Mesenchymal stem cell (in vitro differentiated cells and primary cell): ENCODE measurements around the gene ZKSCAN3.

Source experiments
- DNase-seq: peaks from one replicate; pipeline ENCODE4 v3.0.0-alpha.2; 2013
- H2AFZ ChIP-seq: one replicate; pipeline ENCODE4 v1.6.1; 2013; ENCODE audit warnings: low read depth, mild to moderate bottlenecking, control low read depth, inconsistent platforms, low read length, moderate library complexity
- H2AK5ac ChIP-seq: 2 replicates; pipeline ENCODE4 v1.6.1; 2013; ENCODE audit warnings: low read length, moderate library complexity, mild to moderate bottlenecking, inconsistent platforms; ENCODE audit not compliant: severe bottlenecking
- H2BK120ac ChIP-seq: one replicate; pipeline ENCODE4 v1.6.1; 2013; ENCODE audit warnings: low read depth, mild to moderate bottlenecking, inconsistent platforms, low read length, moderate library complexity
- H2BK12ac ChIP-seq, 2 experiments: one replicate each; pipeline ENCODE4 v1.6.1; 2013; ENCODE audit warnings: inconsistent platforms in 2 of 2, low read length in 2 of 2, mild to moderate bottlenecking in 2 of 2, moderate library complexity in 2 of 2, control low read depth in 1 of 2
- H2BK15ac ChIP-seq: one replicate; pipeline ENCODE4 v1.6.1; 2013; ENCODE audit warnings: mild to moderate bottlenecking, low read depth, inconsistent platforms; ENCODE audit not compliant: poor library complexity, severe bottlenecking
- H2BK5ac ChIP-seq: 2 replicates; pipeline ENCODE4 v1.6.1; 2013; ENCODE audit warnings: low read depth, mild to moderate bottlenecking, low read length, control low read depth, inconsistent platforms; ENCODE audit not compliant: poor library complexity, severe bottlenecking
- H3K14ac ChIP-seq, 2 experiments: one replicate each; pipeline ENCODE4 v1.6.1; 2013; ENCODE audit warnings: inconsistent platforms in 2 of 2, low read length in 2 of 2, control low read depth in 1 of 2, mild to moderate bottlenecking in 1 of 2, moderate library complexity in 1 of 2
- H3K18ac ChIP-seq, 2 experiments: one replicate each; pipeline ENCODE4 v1.6.1; 2013; ENCODE audit warnings: inconsistent platforms in 2 of 2, low read length in 2 of 2, control low read depth in 1 of 2, low read depth in 1 of 2, mild to moderate bottlenecking in 1 of 2
- H3K23ac ChIP-seq, 2 experiments: one replicate each; pipeline ENCODE4 v1.6.1; 2013; ENCODE audit warnings: inconsistent platforms in 2 of 2, low read length in 2 of 2, mild to moderate bottlenecking in 2 of 2, moderate library complexity in 2 of 2, control low read depth in 1 of 2
- H3K27ac ChIP-seq: 2 replicates; pipeline ENCODE4 v1.5.1; 2013; ENCODE audit warnings: mild to moderate bottlenecking, moderate library complexity, low read length, control low read depth, inconsistent platforms; ENCODE audit not compliant: poor library complexity, severe bottlenecking
- H3K27me3 ChIP-seq, 2 experiments: 2 replicates each; pipeline versions ENCODE4 v1.6.1 to v1.7.0; 2013; ENCODE audit warnings: low read length in 2 of 2, mild to moderate bottlenecking in 2 of 2, moderate library complexity in 2 of 2, control low read depth in 1 of 2, inconsistent platforms in 1 of 2; ENCODE audit not compliant: control insufficient read depth in 1 of 2, insufficient read depth in 1 of 2
- H3K36me3 ChIP-seq, 2 experiments: 2 replicates each; pipeline versions ENCODE4 v1.6.1 to v1.7.0; 2013; ENCODE audit warnings: low read length in 2 of 2, control low read depth in 1 of 2, inconsistent platforms in 1 of 2, low read depth in 1 of 2, mild to moderate bottlenecking in 1 of 2; ENCODE audit not compliant: insufficient read depth in 2 of 2, control insufficient read depth in 1 of 2
- H3K4ac ChIP-seq, 2 experiments: one replicate each; pipeline ENCODE4 v1.6.1; 2013; ENCODE audit warnings: inconsistent platforms in 2 of 2, low read length in 2 of 2, mild to moderate bottlenecking in 2 of 2, moderate library complexity in 2 of 2, control low read depth in 1 of 2, low read depth in 1 of 2
- H3K4me1 ChIP-seq: 2 replicates; pipeline ENCODE4 v1.6.1; 2013; ENCODE audit warnings: low read depth, low read length, control low read depth; ENCODE audit not compliant: control insufficient read depth, insufficient read depth
- H3K4me2 ChIP-seq: 2 replicates; pipeline ENCODE4 v1.6.1; 2013; ENCODE audit warnings: low read length, mild to moderate bottlenecking, inconsistent platforms; ENCODE audit not compliant: poor library complexity, severe bottlenecking
- H3K4me3 ChIP-seq, 2 experiments: 2 replicates each; pipeline versions ENCODE4 v1.5.1 to v1.7.0; 2013; ENCODE audit warnings: low read length in 2 of 2, mild to moderate bottlenecking in 2 of 2, control low read depth in 1 of 2, low read depth in 1 of 2; ENCODE audit not compliant: insufficient read depth in 1 of 2
- H3K79me1 ChIP-seq: replicated peaks from 2 replicates; pipeline ENCODE4 v1.6.1; 2013; ENCODE audit warnings: mild to moderate bottlenecking, control low read depth, low read length, inconsistent platforms; ENCODE audit not compliant: poor library complexity, severe bottlenecking
- H3K9ac ChIP-seq: 2 replicates; pipeline ENCODE4 v1.7.0; 2013; ENCODE audit warnings: mild to moderate bottlenecking, low read length, moderate library complexity
- H3K9me3 ChIP-seq: 2 replicates; pipeline ENCODE4 v1.7.0; 2013; ENCODE audit warnings: mild to moderate bottlenecking, low read length; ENCODE audit not compliant: control insufficient read depth
- H4K8ac ChIP-seq: one replicate; pipeline ENCODE4 v1.6.1; 2013; ENCODE audit warnings: inconsistent platforms, mild to moderate bottlenecking, low read length, moderate library complexity
- H4K91ac ChIP-seq: one replicate; pipeline ENCODE4 v1.6.1; 2013; ENCODE audit warnings: mild to moderate bottlenecking, low read length, inconsistent platforms
- WGBS: methylation state at CpG from one replicate; pipeline ENCODE4 v1.1.7; 2013; ENCODE audit warnings: mixed read lengths; 5-methylcytosine and 5-hydroxymethylcytosine counted together

The ZKSCAN3 gene

GRCh38 chr6:28333599-28334018, 16.1 kb upstream of the ZKSCAN3 start:
- Histone ChIP-seq H4K91ac (no peak overlapping the region), H3K14ac (no peak overlapping the region), H3K4ac (no peak overlapping the region), H2BK5ac (no peak overlapping the region), H3K4me3 (no peak overlapping the region), H2AFZ (no peak overlapping the region), H4K8ac (no peak overlapping the region), H3K9ac (no peak overlapping the region), H3K23ac (peak overlapping the region in 1 of 2 experiments; percentile 29), H3K4me2 (no peak overlapping the region), H3K4me1 (peaks cover 3% of the 10 kb centered on the region), H3K18ac (no peak overlapping the region), H3K27me3 (no peaks in the 10 kb centered on the region), H2BK120ac (no peak overlapping the region), H2BK12ac (no peak overlapping the region), H2BK15ac (no peak overlapping the region), H3K9me3 (peaks cover 4% of the 10 kb centered on the region), H3K27ac (no peak overlapping the region), H3K36me3 (no peaks in the 10 kb centered on the region), H2AK5ac (peak overlapping the region; percentile 1), H3K79me1 (peaks cover 2% of the 10 kb centered on the region)
- WGBS: 100% methylated on average over 1 of the region's 1 CpG
- no peak for DNase-seq

- H3K4ac ChIP-seq: no peak overlapping the region
- no peaks in the 10 kb centered on the region for H3K36me3 ChIP-seq
- no peak overlapping the region for H2BK120ac ChIP-seq
- H3K79me1 ChIP-seq: peaks cover 2% of the 10 kb centered on the region
- H3K14ac ChIP-seq: no peak overlapping the region
- no peak overlapping the region for H3K18ac ChIP-seq
- peak overlapping the region; percentile 94 for H3K9ac ChIP-seq
- H3K9me3 ChIP-seq: peaks cover 3% of the 10 kb centered on the region
- peak overlapping the region; percentile 26 for H3K4me2 ChIP-seq
- H2BK15ac ChIP-seq: no peak overlapping the region
- H2BK12ac ChIP-seq: no peak overlapping the region
- H3K4me1 ChIP-seq: peaks cover 3% of the 10 kb centered on the region
- H3K4me3 ChIP-seq: no peak overlapping the region
- no peak overlapping the region for H2BK5ac ChIP-seq
- H4K91ac ChIP-seq: no peak overlapping the region
- no peak overlapping the region for H2AK5ac ChIP-seq
- H2AFZ ChIP-seq: no peak overlapping the region
- DNase-seq: no peak
- H3K23ac ChIP-seq: no peak overlapping the region
- H3K27ac ChIP-seq: no peak overlapping the region
- no peaks in the 10 kb centered on the region for H3K27me3 ChIP-seq
- WGBS: 93% methylated on average over 6 of the region's 7 CpGs
- no peak overlapping the region for H4K8ac ChIP-seq
These were observed 15.3 kb upstream of the ZKSCAN3 start for GRCh38 chr6:28334286-28335039.

- Histone ChIP-seq H3K4me2 (peak overlapping the region; percentile 54), H2BK120ac (no peak overlapping the region), H3K27ac (peak overlapping the region; percentile 76), H3K36me3 (no peaks in the 10 kb centered on the region), H2AFZ (no peak overlapping the region), H3K14ac (no peak overlapping the region), H3K4ac (peak overlapping the region in 1 of 2 experiments; percentile 67), H4K8ac (peak overlapping the region; percentile 33), H3K4me3 (peak overlapping the region in 1 of 2 experiments; percentile 92), H2BK12ac (no peak overlapping the region), H2BK5ac (peak overlapping the region; percentile 22), H3K79me1 (peaks cover 2% of the 10 kb centered on the region), H2BK15ac (no peak overlapping the region), H4K91ac (no peak overlapping the region), H3K27me3 (no peaks in the 10 kb centered on the region), H3K18ac (peak overlapping the region; percentile 28 to 63), H3K4me1 (peaks cover 3% of the 10 kb centered on the region), H2AK5ac (peak overlapping the region; percentile 92), H3K23ac (no peak overlapping the region), H3K9ac (peak overlapping the region; percentile 94), H3K9me3 (no peaks in the 10 kb centered on the region)
- WGBS: 48% methylated on average over 12 of the region's 12 CpGs
- no peak for DNase-seq
These were observed 14.6 kb upstream of the ZKSCAN3 start for GRCh38 chr6:28335040-28335563.

GRCh38 chr6:28335564-28336283, 14.0 kb upstream of the ZKSCAN3 start, which contains the start of gene ZSCAN31:
TSS of gene ZSCAN31 (minus strand) at chr6:28336148. CDS start at chr6:28329683, 6,465 bp downstream.
- no peaks in the 10 kb centered on the region for H3K9me3 ChIP-seq
- peak within 1 kb of the TSS; percentile 98 for H3K4me2 ChIP-seq
- no peaks in the 10 kb centered on the region for H3K27me3 ChIP-seq
- peak within 1 kb of the TSS; percentile 97 for H2BK15ac ChIP-seq
- H2AFZ ChIP-seq: peak within 1 kb of the TSS; percentile 61
- peak within 1 kb of the TSS; percentile 35 to 77 for H3K4ac ChIP-seq
- peak within 1 kb of the TSS in 1 of 2 experiments; percentile 72 for H3K23ac ChIP-seq
- WGBS: under 1% methylated on average over 35 of the region's 35 CpGs
- peak within 1 kb of the TSS; percentile 70 for H4K8ac ChIP-seq
- peak within 1 kb of the TSS in 1 of 2 experiments; percentile 11 for H3K14ac ChIP-seq
- peaks cover 3% of the 10 kb centered on the region for H3K4me1 ChIP-seq
- peak within 1 kb of the TSS; percentile 64 for H4K91ac ChIP-seq
- peak within 1 kb of the TSS; percentile 94 for H3K9ac ChIP-seq
- H3K18ac ChIP-seq: peak within 1 kb of the TSS; percentile 79 to 91
- H3K4me3 ChIP-seq: peak within 1 kb of the TSS; percentile 74 to 92
- peak; percentile 99 for DNase-seq
- no peaks in the 10 kb centered on the region for H3K36me3 ChIP-seq
- H2BK5ac ChIP-seq: peak within 1 kb of the TSS; percentile 96
- H3K27ac ChIP-seq: peak within 1 kb of the TSS; percentile 99
- peak within 1 kb of the TSS; percentile 78 for H2BK120ac ChIP-seq
- peak within 1 kb of the TSS; percentile 92 for H2AK5ac ChIP-seq
- H2BK12ac ChIP-seq: peak within 1 kb of the TSS in 1 of 2 experiments; percentile 49
- H3K79me1 ChIP-seq: peaks cover 2% of the 10 kb centered on the region
